ENCODE results near the gene MRPL3. TPM values are rescaled to one million over a fixed set of nuclear protein-coding genes. Genes with fewer than 3 reads are reported as not detected.
"Not testable (repeated sequence)": the region's sequence is repeated elsewhere in the genome, so short reads cannot be mapped to it uniquely, and the experiment has no call there.

MRPL3 gene
- total RNA-seq, 1 donor from 2014 or later, result 38.9 TPM

DNA sequence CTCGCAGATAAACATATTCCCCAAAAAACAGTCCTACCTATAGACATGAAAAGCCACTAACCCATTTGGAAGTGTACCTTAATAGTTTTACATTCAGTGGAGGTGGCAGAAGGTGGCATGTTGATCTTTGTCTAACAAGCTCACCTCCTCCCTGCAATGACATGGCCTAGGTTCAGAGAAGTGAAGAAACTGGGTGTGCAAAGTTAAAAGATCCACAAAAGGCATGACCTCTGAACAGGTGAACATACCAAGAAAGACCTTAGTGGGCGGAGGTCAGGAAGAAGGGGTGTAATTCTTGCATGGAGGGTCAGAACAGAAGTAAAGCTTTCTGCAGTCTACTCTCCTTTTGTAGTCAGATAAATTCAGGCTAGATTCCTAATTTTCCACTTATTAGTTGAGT, 822 bp downstream of the MRPL3 start:
- DNase-seq (ENCODE audit: low read depth in 2 of 2), result no peak

DNA sequence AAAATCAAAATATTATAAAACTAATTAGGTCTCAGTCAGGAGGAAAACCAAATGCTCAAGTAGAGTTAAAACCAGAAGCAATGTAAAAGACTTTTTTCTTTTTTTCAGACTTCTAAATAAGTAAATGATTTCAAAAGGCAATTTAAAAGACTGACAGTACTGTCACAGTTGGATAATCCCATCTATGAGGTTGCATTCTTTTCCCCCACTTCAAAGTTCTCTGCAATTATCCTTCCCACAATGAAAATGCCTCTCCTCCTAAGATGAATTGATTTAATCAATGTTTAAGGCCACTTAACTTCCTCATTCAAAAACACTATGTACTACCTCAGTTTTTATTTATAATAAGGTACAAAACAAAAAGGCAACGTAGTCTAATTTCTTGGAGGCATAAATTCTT, 8.1 kb downstream of the MRPL3 start:
- no peak for DNase-seq (ENCODE audit: low read depth in 2 of 2)

DNA sequence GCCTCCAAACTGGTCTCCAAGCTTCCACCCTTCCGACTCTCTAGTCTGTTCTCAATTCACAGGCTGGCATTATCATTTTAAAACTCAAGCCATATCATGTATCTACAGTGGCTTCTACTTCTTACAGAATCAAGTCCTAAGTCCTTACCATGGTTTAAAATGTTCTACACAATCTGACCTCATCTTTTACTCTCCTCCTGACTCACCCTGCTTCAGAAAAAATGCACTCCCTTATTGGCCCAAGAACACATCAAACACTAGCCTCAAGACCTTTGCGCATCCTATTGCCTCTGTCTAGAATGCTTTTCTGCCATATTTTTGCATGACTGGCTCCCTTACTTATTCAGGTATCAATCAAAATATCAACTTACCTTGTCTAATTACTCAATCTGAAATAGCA, 11.0 kb downstream of the MRPL3 start:
- no peak for DNase-seq (ENCODE audit: low read depth in 2 of 2)

DNA sequence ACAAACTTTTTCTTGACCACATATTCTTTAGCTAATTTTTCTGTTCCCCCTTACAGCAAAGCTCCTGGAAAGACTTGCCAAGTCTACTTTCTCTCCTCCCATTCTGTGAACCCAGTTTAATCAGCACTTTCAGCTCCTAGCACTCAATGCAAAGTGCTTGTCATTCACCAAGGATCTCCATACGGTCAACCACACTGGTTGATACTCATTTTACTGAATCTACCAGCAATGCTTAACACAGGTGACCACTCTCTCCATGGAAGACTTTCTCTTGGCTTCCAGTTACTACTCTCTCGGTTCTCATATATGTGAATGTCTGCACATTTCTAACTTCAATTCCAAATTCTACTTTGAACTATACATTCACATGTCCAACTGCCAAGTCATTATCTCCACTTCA, 11.7 kb downstream of the MRPL3 start:
- DNase-seq (ENCODE audit: low read depth in 2 of 2), result no peak

DNA sequence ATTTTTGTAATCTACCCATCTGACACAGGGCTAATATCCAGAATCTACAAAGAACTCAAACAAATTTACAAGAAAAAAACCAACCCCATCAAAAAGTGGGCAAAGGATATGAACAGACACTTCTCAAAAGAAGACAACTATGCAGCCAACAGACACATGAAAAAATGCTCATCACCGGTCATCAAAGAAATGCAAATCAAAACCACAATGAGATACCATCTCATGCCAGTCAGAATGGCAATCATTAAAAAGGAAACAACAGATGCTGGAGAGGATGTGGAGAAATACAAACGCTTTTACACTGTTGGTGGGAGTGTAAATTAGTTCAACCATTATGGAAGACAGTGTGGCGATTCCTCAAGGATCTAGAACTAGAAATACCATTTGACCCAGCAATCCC, 16.2 kb downstream of the MRPL3 start:
- DNase-seq (ENCODE audit: low read depth in 2 of 2), result not testable (repeated sequence)

DNA sequence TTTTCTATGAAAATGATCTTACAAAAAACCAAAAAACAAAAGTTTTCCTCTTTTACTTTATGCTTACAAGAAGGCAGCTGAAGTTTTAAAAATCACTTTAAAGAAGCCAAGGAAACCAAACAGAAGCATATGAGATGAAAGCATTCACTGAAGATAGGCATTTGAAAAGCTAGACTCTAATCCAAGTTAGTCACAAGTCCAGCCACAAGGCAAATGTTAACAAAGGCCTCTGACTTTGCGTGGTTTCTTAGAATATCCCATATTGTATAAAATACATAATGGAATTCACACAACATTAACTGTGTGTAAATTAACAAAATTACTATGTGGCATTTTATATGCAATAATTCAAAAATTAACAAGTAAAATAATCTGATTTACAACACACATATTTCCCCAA, 17.7 kb downstream of the MRPL3 start:
- no peak for DNase-seq (ENCODE audit: low read depth in 2 of 2)

DNA sequence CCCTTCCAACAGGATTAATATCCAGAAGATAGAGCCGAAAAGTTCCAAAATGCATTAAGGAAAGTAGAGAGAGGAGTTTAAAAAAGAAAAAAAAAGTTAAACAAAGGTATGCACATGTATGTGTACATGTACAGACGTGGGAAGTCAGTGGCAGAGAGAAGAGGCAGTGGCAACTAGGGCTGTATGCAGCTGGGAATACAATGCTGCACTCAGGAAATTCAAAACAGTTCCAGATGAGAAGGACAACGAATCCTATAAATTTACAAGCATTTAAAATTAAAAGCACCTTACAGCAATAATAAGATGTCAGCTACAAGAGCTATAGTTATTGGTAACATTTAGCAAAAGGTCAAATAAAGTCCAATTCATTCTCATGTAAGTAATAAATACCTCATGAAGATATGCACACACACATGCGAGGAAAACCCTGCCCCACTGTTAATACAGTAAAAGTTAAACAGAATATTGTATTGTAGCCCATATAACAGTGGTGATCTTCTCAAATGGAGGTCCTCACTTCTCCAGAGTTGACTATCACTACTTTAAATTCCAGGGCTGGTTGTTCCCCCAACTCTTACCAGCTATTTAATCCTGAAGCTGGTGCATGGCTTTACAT, 18.2 kb downstream of the MRPL3 start:
- no peak for DNase-seq (ENCODE audit: low read depth in 2 of 2)

DNA sequence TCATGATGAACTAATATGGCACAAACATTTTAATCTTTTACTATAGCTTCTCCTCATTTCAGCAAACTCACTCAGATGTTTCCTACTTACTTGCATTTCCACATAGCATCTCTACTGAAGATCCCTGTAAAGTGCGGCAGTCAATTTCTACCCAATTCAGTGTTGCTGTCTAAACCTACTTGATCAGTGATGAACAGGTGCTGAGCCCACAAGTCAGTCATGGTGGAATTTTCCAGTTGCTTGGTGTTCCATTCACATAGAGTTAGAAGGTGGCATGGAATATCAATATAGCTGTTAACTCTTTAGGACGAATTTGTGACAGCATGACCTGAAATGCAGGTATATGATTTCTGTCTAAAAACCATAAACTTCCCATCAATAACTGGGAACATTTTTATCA, 22.7 kb downstream of the MRPL3 start:
- DNase-seq (ENCODE audit: low read depth in 2 of 2), result no peak

DNA sequence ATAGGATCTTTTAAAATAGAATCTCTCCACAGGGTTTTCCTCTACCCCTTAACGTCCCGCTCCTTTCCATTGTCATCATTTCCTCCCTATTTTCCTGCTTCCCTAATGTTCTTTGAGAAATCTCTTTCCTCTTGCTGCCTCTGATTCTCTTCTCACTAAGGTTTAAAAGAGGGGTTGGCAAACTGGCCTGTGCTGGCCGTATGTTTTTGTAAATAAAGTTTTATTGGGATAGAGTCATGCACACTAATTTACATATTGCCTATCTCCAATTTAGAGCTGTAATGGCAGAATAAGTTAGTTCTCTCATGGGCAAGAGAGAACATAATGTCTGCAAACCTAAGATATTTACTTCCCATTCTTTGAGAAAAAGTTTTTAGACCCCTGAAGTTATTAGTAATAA, 25.0 kb downstream of the MRPL3 start:
- no peak for DNase-seq (ENCODE audit: low read depth in 2 of 2)

DNA sequence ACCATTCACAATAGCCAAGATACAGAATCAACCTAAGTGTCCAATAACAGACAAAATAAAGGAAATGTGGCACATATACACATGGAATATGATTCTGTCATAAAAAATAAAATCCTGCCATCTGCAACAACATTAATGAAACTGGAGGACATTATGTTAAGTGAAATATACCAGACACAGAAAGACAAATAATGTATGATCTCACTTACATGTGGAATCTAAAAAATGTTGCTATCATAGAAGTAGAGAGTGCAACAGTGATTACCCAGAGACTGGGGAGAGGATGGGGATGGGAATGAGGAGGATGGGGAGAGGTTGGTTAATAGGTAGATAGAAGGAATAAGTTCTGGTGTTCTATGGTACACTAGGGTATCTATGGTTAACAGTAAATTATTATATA, 28.7 kb downstream of the MRPL3 start:
- no peak for DNase-seq (ENCODE audit: low read depth in 2 of 2)

DNA sequence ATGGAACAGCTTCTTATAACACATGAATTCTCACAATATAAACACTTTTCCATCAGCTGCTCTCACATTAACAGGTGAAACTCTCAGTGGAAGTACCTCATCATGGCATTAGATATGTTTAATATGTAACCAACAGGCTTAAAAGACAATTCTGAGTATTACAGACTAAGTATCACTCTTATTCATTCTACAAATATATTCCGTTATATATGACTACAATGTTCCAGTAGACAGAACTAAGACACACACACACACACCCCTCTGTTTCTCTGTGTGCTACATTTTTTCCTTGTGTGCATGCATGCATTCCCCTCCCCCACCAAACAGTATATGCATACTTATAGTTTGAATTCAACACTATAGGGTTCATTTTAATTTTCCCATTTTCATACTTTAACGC, 32.4 kb downstream of the MRPL3 start:
- DNase-seq (ENCODE audit: low read depth in 2 of 2), result no peak

DNA sequence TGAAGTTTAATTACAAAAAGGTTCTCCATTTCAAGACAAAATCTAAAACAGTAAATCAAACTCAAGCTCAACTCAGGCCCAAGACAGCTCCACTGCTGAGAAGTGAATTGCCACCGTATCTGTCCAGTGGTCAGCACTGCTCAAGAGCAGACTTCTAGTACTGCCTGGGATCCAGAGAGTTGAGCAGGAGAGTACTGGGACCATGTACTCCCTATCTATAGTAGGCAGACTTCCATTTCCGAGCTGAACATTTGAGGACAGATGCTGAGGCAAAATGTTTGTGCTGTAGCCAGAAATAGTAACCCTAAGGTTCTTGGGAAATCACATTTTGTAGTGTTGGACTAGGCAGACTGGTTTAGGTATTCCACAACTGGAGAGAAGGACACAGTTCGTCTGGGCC, 44.1 kb downstream of the MRPL3 start:
- no peak for DNase-seq (ENCODE audit: low read depth in 2 of 2)

DNA sequence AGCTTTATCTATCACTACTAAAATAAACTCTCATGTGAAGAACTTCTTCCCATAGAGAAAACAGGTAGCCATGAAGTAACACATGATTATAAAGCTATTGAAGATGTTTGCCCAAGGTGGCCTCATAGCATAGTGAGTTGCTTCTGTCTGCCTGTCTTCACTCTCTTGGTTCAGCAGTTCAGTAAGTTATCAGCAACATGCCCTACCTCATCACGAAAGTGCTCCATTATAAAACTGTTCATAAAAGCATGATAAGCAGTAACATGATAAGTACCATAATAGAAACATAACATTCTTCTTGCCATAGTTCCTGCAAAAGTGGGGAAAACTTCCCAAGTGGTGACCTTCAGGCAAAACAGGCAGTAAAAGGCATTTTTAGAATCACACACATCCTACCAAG, 45.6 kb downstream of the MRPL3 start:
- no peak for DNase-seq (ENCODE audit: low read depth in 2 of 2)

DNA sequence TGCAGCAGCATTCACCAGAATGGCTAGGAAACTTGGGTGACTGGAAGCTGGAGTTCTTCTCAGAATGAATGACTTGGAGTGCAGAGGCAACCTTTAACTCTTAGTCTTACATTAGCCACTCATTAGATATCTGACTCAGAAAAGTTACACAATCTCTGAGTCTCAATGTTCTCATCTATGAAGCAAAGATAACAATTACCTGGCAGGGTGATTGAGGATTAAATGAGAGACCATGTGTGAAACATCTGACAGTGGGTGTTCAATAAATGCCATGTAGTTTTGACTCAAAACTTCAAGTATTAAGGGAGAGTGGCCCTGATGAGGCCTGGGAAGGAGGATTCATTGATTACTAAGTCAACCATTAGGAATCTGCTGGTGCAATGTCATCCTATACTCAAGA, 48.3 kb downstream of the MRPL3 start:
- DNase-seq (ENCODE audit: low read depth in 2 of 2), result no peak

DNA sequence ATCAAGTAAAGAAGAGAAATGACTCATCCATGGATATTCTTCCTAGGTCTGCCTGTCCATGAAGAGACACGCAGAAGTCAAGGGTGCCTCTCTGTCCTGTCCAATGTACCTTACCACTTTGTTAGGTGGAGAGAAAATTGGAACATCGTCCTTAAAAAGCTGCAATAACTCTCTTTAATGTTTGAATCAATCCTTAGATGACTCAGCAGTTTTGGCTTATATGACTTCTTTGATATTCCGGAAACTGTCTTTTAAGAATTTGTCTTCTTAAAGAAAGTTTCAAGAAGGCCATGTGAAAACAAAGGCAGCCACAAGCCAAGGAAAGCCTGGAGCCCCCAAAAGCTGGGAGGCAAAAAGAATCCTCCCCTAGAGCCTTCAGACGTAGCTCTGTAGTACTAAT, 49.2 kb downstream of the MRPL3 start:
- DNase-seq (ENCODE audit: low read depth in 2 of 2), result no peak

DNA sequence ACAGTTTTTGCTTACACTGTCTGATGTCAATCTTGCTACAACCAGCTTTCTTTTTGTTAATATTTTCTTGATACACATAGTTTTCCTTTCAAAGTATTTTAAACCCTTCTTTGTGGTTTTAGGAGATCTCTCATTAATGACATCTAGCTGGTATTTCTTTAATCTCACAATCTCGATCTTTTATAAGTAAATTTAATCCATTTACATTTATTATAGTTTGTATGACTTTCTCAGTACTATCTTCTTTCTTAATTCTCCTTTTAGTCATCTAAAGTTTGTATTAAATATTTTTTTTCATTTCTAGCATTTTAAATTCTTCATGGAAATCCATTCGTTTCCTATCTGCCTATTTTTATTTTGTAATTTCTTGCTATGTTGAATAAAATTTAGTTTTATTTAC, 55.4 kb downstream of the MRPL3 start:
- DNase-seq (ENCODE audit: low read depth in 2 of 2), result no peak

DNA sequence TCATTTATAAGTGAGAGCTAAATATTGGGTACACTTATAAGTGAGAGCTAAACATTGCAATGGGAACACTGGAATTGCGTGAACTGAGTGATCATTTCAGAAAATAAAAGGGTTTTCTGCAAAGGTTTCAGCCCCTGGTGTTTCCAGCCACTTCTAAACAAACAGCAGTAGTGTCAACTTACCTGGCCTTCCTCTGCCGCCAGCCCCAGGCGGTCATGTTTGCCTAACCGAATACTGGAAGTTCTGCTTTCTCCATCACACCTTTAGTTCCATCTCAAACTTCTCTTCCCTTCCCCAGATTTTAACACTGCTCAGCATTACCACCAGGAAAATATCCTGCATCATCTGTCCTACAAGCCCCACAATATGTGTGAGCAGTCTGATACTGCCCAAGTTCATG, 58.6 kb downstream of the MRPL3 start:
- no peak for DNase-seq (ENCODE audit: low read depth in 2 of 2)

DNA sequence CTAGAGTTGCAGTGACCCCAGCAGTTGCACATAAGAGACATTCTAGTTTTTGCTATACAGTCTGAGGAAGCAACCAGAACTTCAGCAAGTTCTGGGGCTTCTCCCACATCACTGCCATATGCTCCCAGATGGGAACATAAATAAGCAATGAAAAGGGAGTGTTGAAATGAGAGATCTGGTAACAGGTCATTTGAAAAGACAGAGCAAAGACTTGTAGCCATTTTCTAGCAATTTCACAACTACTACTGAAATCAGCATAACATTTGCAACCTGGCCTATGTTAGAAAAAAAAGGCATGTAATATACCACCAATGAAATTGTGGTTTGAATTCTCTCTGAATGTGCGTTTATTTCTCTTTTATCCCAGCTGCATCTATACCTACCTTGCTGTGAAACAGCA, 63.7 kb downstream of the MRPL3 start:
- DNase-seq (ENCODE audit: low read depth in 2 of 2), result no peak

DNA sequence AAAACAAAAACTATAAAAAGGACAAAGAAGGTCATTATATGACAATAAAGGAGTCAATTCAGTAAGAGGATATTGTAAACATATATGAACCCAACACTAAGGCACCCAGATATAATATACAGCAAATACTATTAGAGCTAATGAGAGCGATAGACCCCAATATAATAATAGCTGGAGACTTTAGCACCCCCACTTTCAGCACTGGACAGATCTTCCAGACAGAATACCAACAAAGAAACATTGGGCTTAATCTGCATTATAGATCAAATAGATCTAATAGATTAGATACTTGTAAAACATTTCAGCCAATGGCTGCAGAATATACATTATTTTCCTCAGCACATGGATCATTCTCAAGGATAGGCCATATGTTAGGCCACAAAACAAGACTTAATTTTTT, 67.8 kb downstream of the MRPL3 start:
- no peak for DNase-seq (ENCODE audit: low read depth in 2 of 2)

DNA sequence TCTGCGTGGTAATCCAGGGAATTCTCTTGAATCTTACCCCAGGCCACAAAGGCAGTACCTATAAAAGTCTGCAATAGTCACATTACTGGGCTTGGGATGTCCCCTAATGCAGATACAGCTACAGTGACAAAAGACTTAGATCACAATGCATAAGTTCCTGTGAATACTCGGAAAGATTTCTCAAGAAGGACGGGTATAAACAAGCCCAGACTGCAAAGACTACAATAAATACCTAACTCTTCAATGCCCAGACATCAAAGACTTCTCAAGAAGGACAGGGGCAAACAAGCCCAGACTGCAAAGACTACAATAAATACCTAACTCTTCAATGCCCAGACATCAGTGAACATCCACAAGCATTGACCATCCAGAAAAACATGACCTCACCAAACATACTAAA, 70.3 kb downstream of the MRPL3 start:
- no peak for DNase-seq (ENCODE audit: low read depth in 2 of 2)

DNA sequence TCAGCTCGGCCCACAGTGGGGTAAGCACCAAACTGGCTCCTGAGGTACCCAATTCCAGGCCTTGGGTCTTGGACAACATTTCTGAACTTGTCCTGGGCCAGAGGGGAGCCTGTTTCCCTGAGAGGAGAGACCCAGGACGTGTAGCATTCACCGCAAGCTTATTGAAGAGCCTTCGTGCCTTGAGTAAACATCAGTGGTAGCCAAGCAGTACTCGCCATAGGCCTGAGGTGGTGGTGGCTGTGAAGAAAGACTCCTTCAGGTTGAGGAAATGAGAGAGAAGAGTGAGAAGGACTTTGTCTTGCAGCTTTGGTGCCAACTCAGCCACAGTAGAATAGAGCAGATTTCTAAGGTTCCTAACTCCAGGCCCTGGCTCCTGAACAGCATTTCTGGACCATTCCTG, 71.0 kb downstream of the MRPL3 start:
- no peak for DNase-seq (ENCODE audit: low read depth in 2 of 2)

DNA sequence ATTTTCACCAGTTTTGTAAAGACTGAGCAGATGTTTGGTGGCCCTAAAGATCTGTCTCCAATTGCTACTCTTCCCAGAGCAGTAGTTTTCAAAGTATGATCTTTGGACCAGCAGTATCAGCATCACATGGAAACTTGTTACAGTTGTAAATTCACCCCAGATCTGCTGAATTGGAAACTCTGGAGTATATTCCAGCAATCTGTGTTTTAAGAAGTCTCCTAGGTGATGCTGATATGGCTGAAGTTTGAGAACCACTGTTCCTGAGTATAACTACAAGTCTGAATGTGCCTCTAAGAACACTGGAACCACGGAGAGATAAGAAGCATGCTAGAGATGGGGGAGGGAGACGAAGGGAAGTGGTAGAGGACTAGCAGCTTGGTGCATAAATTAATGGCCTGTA, 75.5 kb downstream of the MRPL3 start:
- DNase-seq (ENCODE audit: low read depth in 2 of 2), result no peak

DNA sequence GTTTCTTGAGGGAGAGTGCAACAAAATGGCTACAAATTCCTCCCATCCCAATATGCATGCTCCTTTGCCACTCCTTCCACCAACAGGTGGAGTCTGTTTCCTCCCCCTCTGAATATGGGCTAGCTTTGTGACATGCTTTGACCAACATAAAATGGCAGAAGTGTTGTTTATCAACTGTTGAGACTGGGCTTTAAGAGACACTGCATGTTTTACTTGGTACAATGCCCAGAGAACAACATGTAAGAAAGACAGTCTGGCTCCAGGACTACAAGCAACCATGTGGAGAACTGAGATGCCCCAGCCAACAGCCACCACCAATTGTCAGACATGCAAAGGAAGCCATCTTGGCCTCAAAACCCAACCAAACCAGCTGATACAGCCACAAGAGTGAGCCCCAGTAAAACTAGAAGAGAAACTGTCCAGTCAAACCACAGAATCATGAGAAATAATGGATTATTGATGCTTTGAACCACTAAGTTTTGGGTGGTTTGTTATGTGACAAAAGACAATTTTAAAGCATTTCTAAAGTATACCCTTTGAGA, 80.7 kb downstream of the MRPL3 start:
- DNase-seq (ENCODE audit: low read depth in 2 of 2), result no peak

DNA sequence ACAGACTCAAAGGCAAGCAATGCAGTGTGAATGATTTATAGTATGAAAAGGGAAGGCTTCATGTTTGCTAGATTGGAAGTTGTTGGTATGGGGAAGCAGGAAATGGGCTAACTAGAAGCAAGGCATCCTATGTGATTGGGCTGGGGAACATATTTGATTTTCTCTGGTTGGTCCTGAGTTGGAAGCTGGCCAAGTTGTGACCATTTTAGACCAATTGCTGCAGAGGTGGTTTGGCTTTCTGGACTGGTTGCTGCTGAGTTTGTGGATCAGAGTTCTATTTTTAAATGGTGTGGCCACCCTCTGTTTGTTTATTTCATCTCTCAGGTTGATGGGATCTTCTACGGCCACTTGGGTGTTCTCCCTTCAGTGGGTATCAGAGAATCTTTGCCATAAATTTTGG, 81.5 kb downstream of the MRPL3 start:
- peak in 1 of 2 donors; percentile 3 for DNase-seq (ENCODE audit: low read depth in 2 of 2)

Measured in lung microvascular endothelial cell (primary cell).